ENCODE data around the gene AHNAK2. TPM values are rescaled to one million over a fixed set of nuclear protein-coding genes. Genes with fewer than 3 reads are reported as not detected.

Gene AHNAK2
- total and polyA plus RNA-seq, 9 donors, result 0.94 to 24.6 (median 3.9) TPM

- 67 to 72% (median 68%) methylated on average over 4 of the region's 4 CpGs for WGBS, 3 donors
Observed at GRCh38 chr14:104917993-104918392, 60.2 kb downstream of the AHNAK2 start.

GRCh38 chr14:104917116-104917515 lies 61.1 kb downstream of the AHNAK2 start:
- H3K4me1 ChIP-seq (ENCODE audit: insufficient read depth), result no peaks in the 10 kb centered on the region
- H3K27ac ChIP-seq, result no peak overlapping the region
- peaks cover 0 to 3% of the 10 kb centered on the region in 2 donors for H3K9me3 ChIP-seq
- no peaks in the 10 kb centered on the region for H3K36me3 ChIP-seq
- 82 to 86% (median 86%) methylated on average over 9 of the region's 9 CpGs for WGBS, 3 donors
- TF ChIP-seq CTCF (IDR thresholded peaks at IDR 0.05) (no peak), EP300 (IDR thresholded peaks at IDR 0.05) (no peak), POLR2A (IDR thresholded peaks at IDR 0.05) (no peak)
- no peak overlapping the region for H3K4me3 ChIP-seq
- DNase-seq, result no peak
- intact Hi-C loops (cut with DNase I), result no loop called here
- H3K27me3 ChIP-seq, result no peaks in the 10 kb centered on the region

More at GRCh38 chr14:104917993-104918392, 60.2 kb downstream of the AHNAK2 start:
- no peak for DNase-seq
- Histone ChIP-seq H3K27me3 (no peaks in the 10 kb centered on the region), H3K4me3 (no peak overlapping the region), H3K27ac (no peak overlapping the region), H3K36me3 (no peaks in the 10 kb centered on the region), H3K4me1 (ENCODE audit: insufficient read depth) (no peaks in the 10 kb centered on the region), H3K9me3 (no peaks in the 10 kb centered on the region)
- no peak for TF ChIP-seq EP300 (IDR thresholded peaks at IDR 0.05)
- no peak for TF ChIP-seq CTCF (IDR thresholded peaks at IDR 0.05)
- TF ChIP-seq POLR2A (IDR thresholded peaks at IDR 0.05), result no peak
- intact Hi-C loops (cut with DNase I), result no loop called here

- intact Hi-C loops (cut with DNase I), result no loop called here
- TF ChIP-seq EP300 (IDR thresholded peaks at IDR 0.05) (no peak), CTCF (IDR thresholded peaks at IDR 0.05) (no peak), POLR2A (IDR thresholded peaks at IDR 0.05) (no peak)
Observed at GRCh38 chr14:104913435-104913834, 64.7 kb downstream of the AHNAK2 start.

GRCh38 chr14:104912053-104912452 lies 66.1 kb downstream of the AHNAK2 start:
- Histone ChIP-seq H3K36me3 (no peaks in the 10 kb centered on the region), H3K27me3 (no peaks in the 10 kb centered on the region), H3K9me3 (peaks cover 0 to 7% of the 10 kb centered on the region in 2 donors), H3K4me1 (ENCODE audit: insufficient read depth) (no peaks in the 10 kb centered on the region), H3K4me3 (no peak overlapping the region), H3K27ac (no peak overlapping the region)
- intact Hi-C loops (cut with DNase I), result no loop called here
- WGBS, 3 donors, result 84 to 92% (median 91%) methylated on average over 3 of the region's 3 CpGs
- no peak for DNase-seq
- TF ChIP-seq POLR2A (IDR thresholded peaks at IDR 0.05), result no peak
- TF ChIP-seq EP300 (IDR thresholded peaks at IDR 0.05), result no peak
- no peak for TF ChIP-seq CTCF (IDR thresholded peaks at IDR 0.05)

More at GRCh38 chr14:104913435-104913834, 64.7 kb downstream of the AHNAK2 start:
- no peak overlapping the region for H3K4me3 ChIP-seq
- H3K4me1 ChIP-seq (ENCODE audit: insufficient read depth), result no peaks in the 10 kb centered on the region
- no peaks in the 10 kb centered on the region for H3K36me3 ChIP-seq
- H3K27ac ChIP-seq, result no peak overlapping the region
- no peaks in the 10 kb centered on the region for H3K27me3 ChIP-seq
- 88 to 92% (median 92%) methylated on average over 7 of the region's 7 CpGs for WGBS, 3 donors
- no peak for DNase-seq
- H3K9me3 ChIP-seq, result peaks cover 0 to 7% of the 10 kb centered on the region in 2 donors

Measured in ovary (tissue), 9 donors.